Esophagus (tissue), 2 donors: Measurements from ENCODE around the gene EIF4G3. TPM values are rescaled to one million over a fixed set of nuclear protein-coding genes. Genes with fewer than 3 reads are reported as not detected.

Experiments
- H3K27ac ChIP-seq, 2 donors: one replicate each; pipeline ENCODE4 v1.5.1; 2013; ENCODE audit warnings: low read depth in 2 of 2, mild to moderate bottlenecking in 2 of 2, inconsistent platforms in 1 of 2, low read length in 1 of 2, moderate library complexity in 1 of 2
- H3K27me3 ChIP-seq, 2 donors: one replicate each; pipeline ENCODE4 v1.6.1; 2013; ENCODE audit warnings: low read length in 2 of 2, control low read depth in 1 of 2, mild to moderate bottlenecking in 1 of 2; ENCODE audit not compliant: insufficient read depth in 2 of 2, control insufficient read depth in 1 of 2
- H3K36me3 ChIP-seq, 2 donors: one replicate each; pipeline ENCODE4 v1.6.1; 2013; ENCODE audit warnings: low read length in 1 of 2; ENCODE audit not compliant: control insufficient read depth in 2 of 2, insufficient read depth in 2 of 2
- H3K4me1 ChIP-seq, 2 donors: one replicate each; pipeline ENCODE4 v1.6.1; 2013; ENCODE audit warnings: low read length in 1 of 2; ENCODE audit not compliant: control insufficient read depth in 2 of 2, insufficient read depth in 2 of 2
- H3K4me3 ChIP-seq, 2 donors: one replicate each; pipeline ENCODE4 v1.5.1; 2013; ENCODE audit warnings: low read length in 2 of 2, mild to moderate bottlenecking in 2 of 2, low read depth in 1 of 2, moderate library complexity in 1 of 2
- H3K9me3 ChIP-seq, 2 donors: one replicate each; pipeline ENCODE4 v1.6.1; 2013; ENCODE audit warnings: mild to moderate bottlenecking in 2 of 2, low read depth in 1 of 2, low read length in 1 of 2, moderate library complexity in 1 of 2; ENCODE audit not compliant: control insufficient read depth in 2 of 2, insufficient read depth in 1 of 2
- WGBS, 2 donors: extraction: QIAGEN DNeasy Blood & Tissue Kit; methylation state at CpG; one replicate each; pipeline ENCODE4 v1.1.7; 2013; 5-methylcytosine and 5-hydroxymethylcytosine counted together
- polyA plus RNA-seq, 2 donors: library from polyadenylated mRNA; stranded (reverse); fragments of 200-250 nt; gene quantifications; one replicate each; pipeline ENCODE4 v1.2.3, GENCODE V29; 2013
- donor health status: healthy with polysubstance abuse.
- donor health status: Bipolar disorder and iron deficiency.

The EIF4G3 gene
- polyA plus RNA-seq, 2 donors, result 15.7 to 22.3 TPM

GRCh38 chr1:21050031-21050430 lies 126.7 kb downstream of the EIF4G3 start:
- Histone ChIP-seq H3K9me3 (no peaks in the 10 kb centered on the region), H3K27ac (no peak overlapping the region), H3K4me3 (no peak overlapping the region), H3K4me1 (no peaks in the 10 kb centered on the region), H3K27me3 (no peaks in the 10 kb centered on the region), H3K36me3 (no peaks in the 10 kb centered on the region)
- 37 to 49% methylated on average over 4 of the region's 4 CpGs for WGBS, 2 donors

DNA sequence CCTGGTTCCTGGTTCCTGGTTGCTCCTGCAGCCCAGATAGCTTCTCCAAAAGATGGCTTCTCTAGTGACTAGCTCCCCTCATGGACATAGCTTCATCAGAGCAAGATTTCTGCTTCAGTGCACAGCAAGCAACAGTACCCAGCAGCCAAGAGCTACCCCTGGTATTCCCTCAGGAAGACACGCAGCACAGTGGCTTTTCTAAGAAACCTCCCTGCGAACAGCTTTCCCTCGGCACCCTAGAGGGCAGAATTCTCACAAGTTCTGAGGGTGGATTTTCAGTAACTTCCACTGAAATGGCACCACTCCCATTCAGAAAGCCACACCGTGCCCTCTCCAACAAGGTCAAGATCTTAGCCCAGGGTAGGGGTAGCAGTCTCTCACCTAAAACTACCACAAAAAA lies 128.2 kb downstream of the EIF4G3 start:
- 95 to 96% methylated on average over 4 of the region's 4 CpGs for WGBS, 2 donors
- no peaks in the 10 kb centered on the region for H3K27me3 ChIP-seq
- no peak overlapping the region for H3K4me3 ChIP-seq
- H3K27ac ChIP-seq, result no peak overlapping the region
- H3K4me1 ChIP-seq, result no peaks in the 10 kb centered on the region
- H3K36me3 ChIP-seq, result no peaks in the 10 kb centered on the region
- no peaks in the 10 kb centered on the region for H3K9me3 ChIP-seq

DNA sequence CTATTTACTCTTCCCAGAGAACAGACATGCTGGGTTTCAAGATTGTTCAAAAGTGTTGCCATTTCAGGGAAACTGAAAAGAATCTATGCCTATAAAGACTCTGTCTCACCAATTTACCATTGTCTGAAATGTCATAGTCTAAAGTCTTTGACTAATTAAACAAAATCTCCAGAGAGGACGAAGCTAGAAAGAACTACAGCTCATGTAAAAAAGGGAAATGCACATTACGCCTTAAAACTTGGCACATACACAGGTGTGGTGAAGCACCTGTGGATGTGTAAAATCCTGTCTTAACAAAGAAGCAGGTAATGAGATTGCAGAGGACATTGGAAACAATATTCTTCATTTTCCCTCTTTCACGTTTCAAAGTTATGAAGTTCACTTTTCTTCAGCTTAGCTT lies 130.6 kb downstream of the EIF4G3 start:
- Histone ChIP-seq H3K36me3 (no peaks in the 10 kb centered on the region), H3K4me3 (no peak overlapping the region), H3K27ac (no peak overlapping the region), H3K4me1 (no peaks in the 10 kb centered on the region), H3K27me3 (no peaks in the 10 kb centered on the region), H3K9me3 (no peaks in the 10 kb centered on the region)
- 88 to 89% methylated on average over 3 of the region's 3 CpGs for WGBS, 2 donors

GRCh38 chr1:21045351-21045750 lies 131.3 kb downstream of the EIF4G3 start:
- Histone ChIP-seq H3K4me1 (no peaks in the 10 kb centered on the region), H3K36me3 (no peaks in the 10 kb centered on the region), H3K9me3 (no peaks in the 10 kb centered on the region), H3K4me3 (no peak overlapping the region), H3K27ac (no peak overlapping the region), H3K27me3 (no peaks in the 10 kb centered on the region)
- WGBS, 2 donors, result 67 to 81% methylated on average over 2 of the region's 2 CpGs

DNA sequence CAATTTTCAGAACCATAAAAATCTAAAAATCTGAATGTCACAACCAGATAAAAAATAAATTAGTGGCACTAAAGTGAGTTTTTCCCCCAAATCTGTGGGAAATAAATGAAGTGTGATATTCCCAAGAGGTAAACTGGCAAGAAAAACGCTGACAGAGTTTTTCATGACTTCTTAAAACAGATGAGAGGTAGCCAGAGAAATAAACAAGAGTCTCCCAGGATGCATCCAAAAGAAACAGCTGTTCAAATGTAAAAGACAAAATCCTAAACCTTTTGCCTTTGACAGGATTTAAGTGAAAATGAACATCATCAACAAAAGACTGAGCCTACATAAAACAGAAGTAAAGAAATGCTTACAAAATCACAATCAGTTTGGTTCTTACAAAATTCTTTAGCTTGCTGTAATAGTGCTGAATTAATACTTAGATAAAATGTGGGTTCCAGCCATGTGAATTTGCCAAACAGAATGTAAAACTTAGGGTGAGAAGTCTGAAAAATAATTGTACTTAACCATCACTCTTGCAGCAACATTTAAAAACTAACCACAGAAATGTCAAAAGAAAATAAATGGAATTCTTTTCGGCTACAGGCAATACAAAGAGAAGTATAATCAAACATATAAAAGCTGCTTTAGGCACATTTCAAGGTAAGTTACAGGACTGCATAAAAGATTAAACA lies 133.6 kb downstream of the EIF4G3 start:
- H3K9me3 ChIP-seq, result no peaks in the 10 kb centered on the region

DNA sequence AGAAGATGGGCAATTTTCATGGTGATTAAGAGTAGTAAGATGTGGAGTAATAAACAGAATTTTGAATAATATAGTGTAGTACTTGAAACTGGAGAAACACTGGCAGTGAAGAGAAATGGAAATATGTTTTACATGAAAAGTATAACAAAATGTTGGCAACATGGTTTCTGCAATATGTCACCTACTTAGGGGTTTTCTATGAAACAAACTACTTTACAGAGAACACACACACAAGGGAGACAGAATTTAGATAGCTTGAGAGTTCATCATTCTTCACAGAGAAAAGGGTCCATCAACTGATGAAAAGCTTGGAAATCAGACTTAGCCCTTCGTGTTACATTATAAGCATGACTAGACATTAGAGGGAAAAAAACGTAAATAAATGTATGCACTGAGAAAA lies 135.2 kb downstream of the EIF4G3 start:
- H3K36me3 ChIP-seq, result no peaks in the 10 kb centered on the region
- no peaks in the 10 kb centered on the region for H3K27me3 ChIP-seq
- H3K4me1 ChIP-seq, result no peaks in the 10 kb centered on the region
- H3K27ac ChIP-seq, result no peak overlapping the region
- WGBS, 2 donors, result 93 to 99% methylated on average over 2 of the region's 2 CpGs
- no peaks in the 10 kb centered on the region for H3K9me3 ChIP-seq
- no peak overlapping the region for H3K4me3 ChIP-seq

More for the DNA sequence above, 133.6 kb downstream of the EIF4G3 start:
- Histone ChIP-seq H3K36me3 (no peaks in the 10 kb centered on the region), H3K4me3 (no peak overlapping the region), H3K27me3 (no peaks in the 10 kb centered on the region), H3K27ac (no peak overlapping the region), H3K4me1 (no peaks in the 10 kb centered on the region)
- WGBS, 2 donors, result 43 to 57% methylated on average over 2 of the region's 2 CpGs

GRCh38 chr1:21037091-21037490 lies 139.6 kb downstream of the EIF4G3 start:
- H3K4me3 ChIP-seq, result no peak overlapping the region
- H3K4me1 ChIP-seq, result peaks cover 0 to 7% of the 10 kb centered on the region in 2 donors
- H3K36me3 ChIP-seq, result no peaks in the 10 kb centered on the region
- 89 to 97% methylated on average over 3 of the region's 3 CpGs for WGBS, 2 donors
- H3K27me3 ChIP-seq, result no peaks in the 10 kb centered on the region
- H3K9me3 ChIP-seq, result no peaks in the 10 kb centered on the region
- no peak overlapping the region for H3K27ac ChIP-seq

- H3K27ac ChIP-seq, result no peak overlapping the region
- no peaks in the 10 kb centered on the region for H3K36me3 ChIP-seq
- H3K27me3 ChIP-seq, result no peaks in the 10 kb centered on the region
- 67 to 77% methylated on average over 2 of the region's 2 CpGs for WGBS, 2 donors
- H3K4me3 ChIP-seq, result no peak overlapping the region
- peaks cover 0 to 7% of the 10 kb centered on the region in 2 donors for H3K4me1 ChIP-seq
- H3K9me3 ChIP-seq, result no peaks in the 10 kb centered on the region
Observed at GRCh38 chr1:21035794-21036193, 140.9 kb downstream of the EIF4G3 start.

GRCh38 chr1:21034725-21035628 lies 141.7 kb downstream of the EIF4G3 start:
- 83 to 89% methylated on average over 14 of the region's 14 CpGs for WGBS, 2 donors
- H3K4me1 ChIP-seq, result peaks cover 0 to 7% of the 10 kb centered on the region in 2 donors
- H3K36me3 ChIP-seq, result no peaks in the 10 kb centered on the region

More at GRCh38 chr1:21034725-21035628, 141.7 kb downstream of the EIF4G3 start:
- no peaks in the 10 kb centered on the region for H3K27me3 ChIP-seq
- no peak overlapping the region for H3K27ac ChIP-seq
- H3K9me3 ChIP-seq, result no peaks in the 10 kb centered on the region
- no peak overlapping the region for H3K4me3 ChIP-seq
